ENCODE measurements around the gene DMXL1. TPM values are rescaled to one million over a fixed set of nuclear protein-coding genes. Genes with fewer than 3 reads are reported as not detected.

Gene DMXL1
- 45.5 and 57.0 TPM in 2 replicates for total RNA-seq

DNA sequence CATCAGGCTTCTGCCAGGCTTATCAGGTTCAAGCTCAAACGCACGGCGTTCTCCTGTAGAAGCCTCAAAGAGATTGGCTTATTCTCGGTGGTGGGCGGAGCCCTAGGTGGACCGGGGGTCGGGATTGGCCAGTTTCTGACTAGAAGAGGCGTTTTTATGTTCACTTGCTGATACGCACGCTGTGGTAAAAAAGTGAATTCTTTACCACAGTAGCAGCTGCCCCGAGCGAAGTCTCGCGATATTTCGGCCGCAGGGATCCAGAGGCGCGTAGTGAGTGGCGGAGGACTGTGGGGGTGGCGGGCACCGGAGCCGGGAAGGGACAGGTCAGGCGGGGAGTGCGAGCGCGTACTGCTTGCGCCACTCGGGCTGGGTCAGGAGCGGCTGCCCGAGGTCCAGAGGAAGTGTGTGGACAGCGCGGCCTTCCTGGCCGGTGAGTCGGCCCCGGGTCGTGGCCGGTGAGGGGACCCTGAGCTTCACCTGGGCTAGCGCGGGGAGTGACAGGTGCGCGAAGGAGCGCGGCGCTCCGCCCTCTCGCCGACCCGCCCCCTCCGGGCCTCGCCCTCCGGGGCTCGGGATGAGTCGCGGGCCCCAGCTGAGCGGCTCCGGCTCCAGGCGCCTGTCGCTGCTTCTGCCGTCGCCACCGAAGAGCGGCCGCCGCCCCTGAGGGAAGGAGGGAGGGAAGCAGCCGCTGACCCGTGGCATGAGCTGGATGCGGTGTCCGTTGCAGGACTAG lies at the start of gene DMXL1:
Gene DMXL1, plus strand, starts transcription at position 260 of the 733 bp plus-strand sequence. CDS start 483 bp downstream, outside the sequence.
- peak; percentile 99 for DNase-seq (ENCODE audit: low read depth)

DNA sequence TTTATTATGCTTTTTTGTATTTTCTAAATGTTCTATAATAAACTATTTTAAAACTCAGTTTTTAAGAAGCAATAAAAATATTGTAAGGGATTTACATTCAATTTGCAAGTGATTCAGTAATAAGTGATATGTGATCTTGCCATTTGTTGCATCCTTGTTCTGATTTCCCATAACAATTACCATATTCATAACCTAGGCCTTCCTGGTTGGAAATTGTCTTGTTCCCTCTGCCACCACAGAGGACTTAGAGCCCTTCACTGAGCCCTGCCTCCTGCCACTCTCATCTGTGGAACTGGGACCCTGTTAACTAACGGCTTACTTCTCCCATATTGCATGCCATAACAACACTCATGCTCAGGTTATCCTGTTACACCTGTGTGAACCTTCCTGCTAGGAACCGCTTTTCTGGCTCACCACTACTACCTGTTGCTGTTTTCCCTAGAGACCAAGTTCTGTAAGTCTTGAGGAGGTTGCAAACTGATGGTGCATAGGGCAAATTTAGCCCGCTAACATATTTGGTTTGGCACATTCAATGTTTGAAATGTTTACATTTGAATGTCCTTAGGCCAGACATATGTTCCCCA lies 49.6 kb upstream of the DMXL1 start:
- no peak for DNase-seq (ENCODE audit: low read depth)

- peak; percentile 66 for DNase-seq (ENCODE audit: low read depth)
Observed at GRCh38 chr5:119022017-119022745, 48.7 kb upstream of the DMXL1 start.

DNA sequence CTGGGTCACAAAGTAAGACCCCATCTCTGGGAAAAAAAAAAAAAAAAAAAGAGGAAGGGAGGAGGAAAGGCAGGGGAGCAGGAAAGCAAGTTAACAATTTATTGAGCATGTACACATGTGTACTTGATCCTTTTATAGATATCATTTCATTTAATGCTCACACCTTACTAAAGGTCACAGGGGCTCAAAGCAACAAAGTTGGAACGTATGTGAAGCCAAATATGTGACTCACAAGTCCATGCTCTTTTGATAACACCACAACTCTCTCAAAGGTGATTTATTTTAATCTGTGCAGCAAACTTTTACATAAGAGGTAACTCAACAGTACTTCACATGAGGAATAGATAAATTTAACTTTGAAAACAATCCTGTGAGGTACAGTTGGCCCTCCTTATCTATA lies 48.1 kb upstream of the DMXL1 start:
- no peak for DNase-seq (ENCODE audit: low read depth)

GRCh38 chr5:119028575-119028974 lies 42.3 kb upstream of the DMXL1 start:
- DNase-seq (ENCODE audit: low read depth) = no peak

GRCh38 chr5:119031011-119031886 lies 39.6 kb upstream of the DMXL1 start:
- no peak for DNase-seq (ENCODE audit: low read depth)

- peak; percentile 72 for DNase-seq (ENCODE audit: low read depth)
Observed at GRCh38 chr5:119031905-119032304, 39.0 kb upstream of the DMXL1 start.

GRCh38 chr5:119032656-119033055 lies 38.2 kb upstream of the DMXL1 start:
- DNase-seq (ENCODE audit: low read depth) = no peak

DNA sequence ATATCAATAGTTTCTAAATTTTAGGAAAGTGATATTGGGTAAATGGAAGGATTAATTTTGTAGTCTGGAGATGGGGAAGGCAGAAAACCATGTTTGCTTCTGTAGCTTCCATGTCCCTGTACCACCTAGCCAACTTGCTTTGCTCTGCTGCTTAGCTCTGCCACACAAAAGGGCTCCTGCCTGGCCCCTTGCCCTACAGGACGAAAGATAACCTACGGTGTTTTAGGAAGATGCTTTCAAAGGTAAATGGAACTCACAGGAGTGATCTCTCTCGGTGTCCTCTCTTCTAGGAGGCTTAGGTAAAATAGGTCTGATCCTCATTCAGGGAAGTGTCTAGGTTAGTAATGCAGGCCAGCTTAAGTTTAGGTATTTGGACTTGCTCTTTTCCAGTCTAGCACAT lies 37.8 kb upstream of the DMXL1 start:
- no peak for DNase-seq (ENCODE audit: low read depth)

DNA sequence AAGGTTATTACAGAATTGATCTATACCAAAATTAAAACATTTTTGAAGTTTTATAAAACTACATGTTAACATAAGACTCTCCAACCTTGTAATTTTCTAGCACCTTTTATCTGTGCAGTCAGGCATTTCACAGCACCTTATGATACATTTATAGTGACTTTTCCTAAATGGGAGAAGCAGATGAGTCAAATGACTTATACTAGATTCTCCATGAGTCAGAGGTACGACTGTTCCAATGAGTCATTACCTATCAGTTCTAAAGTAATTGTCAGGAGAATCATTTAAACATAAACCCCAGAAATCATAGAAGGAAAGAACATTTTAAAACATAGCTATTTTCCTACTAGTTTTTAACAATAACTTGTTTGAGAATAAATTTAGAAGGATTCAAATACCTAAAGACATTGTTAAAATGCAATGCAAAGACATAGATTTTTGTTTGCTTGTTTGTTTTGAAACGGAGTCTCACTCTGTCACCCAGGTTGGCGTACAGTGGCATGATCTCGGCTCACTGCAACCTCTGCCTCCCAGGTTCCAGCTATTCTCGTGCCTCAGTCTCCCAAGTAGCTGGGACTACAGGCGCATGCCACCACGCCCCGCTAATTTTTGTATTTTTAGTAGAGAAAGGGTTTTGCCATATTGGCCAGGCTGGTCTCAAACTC lies 34.7 kb upstream of the DMXL1 start:
- peak; percentile 87 for DNase-seq (ENCODE audit: low read depth)

- DNase-seq (ENCODE audit: low read depth) = no peak
Observed at GRCh38 chr5:119037496-119038215, 33.2 kb upstream of the DMXL1 start.

DNA sequence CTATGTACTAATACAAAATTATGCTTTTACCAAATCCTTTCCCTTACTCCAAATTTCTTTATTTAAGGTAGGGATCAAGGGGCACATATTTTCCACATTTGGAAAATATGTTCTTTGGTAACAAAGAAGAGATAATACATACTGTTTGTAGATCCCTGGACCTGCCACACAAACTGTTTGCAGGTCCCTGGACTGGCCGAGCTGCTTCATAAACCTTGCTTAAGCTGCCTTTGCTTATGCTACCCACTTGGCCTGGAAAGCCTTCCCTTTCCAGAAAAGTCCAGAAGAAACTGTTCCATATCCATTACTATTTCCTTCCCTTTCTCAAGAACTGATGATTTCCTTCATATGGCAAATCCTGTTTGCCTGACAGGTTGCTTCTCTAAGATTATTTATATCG lies 22.6 kb upstream of the DMXL1 start:
- DNase-seq (ENCODE audit: low read depth) = no peak

- DNase-seq (ENCODE audit: low read depth) = peak; percentile 78
Observed at GRCh38 chr5:119049824-119050449, 20.9 kb upstream of the DMXL1 start.

GRCh38 chr5:119054101-119054500 lies 16.8 kb upstream of the DMXL1 start:
- DNase-seq (ENCODE audit: low read depth) = no peak

GRCh38 chr5:119055294-119055693 lies 15.6 kb upstream of the DMXL1 start:
- no peak for DNase-seq (ENCODE audit: low read depth)

- no peak for DNase-seq (ENCODE audit: low read depth)
Observed at GRCh38 chr5:119058979-119059529, 11.8 kb upstream of the DMXL1 start.

- no peak for DNase-seq (ENCODE audit: low read depth)
Observed at GRCh38 chr5:119059740-119060255, 11.1 kb upstream of the DMXL1 start.

DNA sequence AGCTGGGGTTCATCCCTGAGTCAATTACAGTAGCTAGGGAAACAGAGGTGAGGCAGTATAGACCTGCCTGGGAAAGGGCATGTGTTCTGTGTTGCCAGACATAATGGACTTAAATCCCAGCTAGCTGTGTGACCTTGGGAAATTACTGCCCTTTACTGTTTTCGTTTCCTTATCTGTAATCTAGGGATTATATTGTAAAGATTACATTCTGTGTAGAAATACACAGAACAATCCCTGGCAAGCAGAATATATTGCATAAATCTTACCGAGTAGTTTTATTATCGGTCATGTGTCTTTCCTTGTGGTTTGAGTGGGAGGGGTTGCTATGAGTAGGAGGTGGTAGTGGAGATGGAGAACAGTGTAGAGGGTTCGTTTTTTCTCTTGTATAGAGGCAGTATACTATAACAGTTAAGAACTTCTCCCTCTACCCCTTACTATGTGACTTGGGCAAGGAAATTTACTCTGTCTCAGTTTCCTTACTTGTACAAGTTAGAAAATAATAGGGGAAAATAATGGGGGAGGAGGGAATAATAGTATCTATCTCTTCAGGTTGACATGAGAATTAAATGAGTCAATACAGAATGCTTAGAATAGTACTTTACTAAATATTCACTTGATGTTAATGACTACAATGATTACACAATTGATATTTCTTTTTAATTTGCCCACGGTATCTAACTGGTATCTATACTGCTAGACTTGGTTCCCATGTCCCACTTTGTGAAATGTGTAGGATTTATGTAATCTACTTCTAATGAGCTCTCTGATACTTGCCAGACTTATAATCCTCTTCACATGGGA lies 7.1 kb upstream of the DMXL1 start:
- DNase-seq (ENCODE audit: low read depth) = no peak

DNA sequence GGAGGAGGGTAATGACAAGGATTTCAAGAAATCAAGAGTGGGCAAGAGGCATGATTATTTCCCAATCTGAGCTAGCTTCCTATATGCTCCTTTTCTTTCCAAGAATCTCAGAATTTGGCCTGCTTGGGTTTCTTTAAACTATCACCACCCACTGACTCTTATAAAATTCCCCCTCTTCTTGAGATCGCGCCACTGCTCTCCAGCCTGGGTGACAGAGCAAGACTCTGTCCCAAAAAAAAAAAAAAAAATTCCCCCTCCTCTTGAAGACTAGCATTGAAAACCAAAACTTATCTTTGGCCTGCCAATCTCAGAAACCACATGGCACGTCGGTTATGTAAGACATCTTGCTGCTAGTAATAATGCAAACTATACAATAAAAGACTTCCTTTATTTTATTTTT lies 3.4 kb upstream of the DMXL1 start:
- DNase-seq (ENCODE audit: low read depth) = no peak
